IMR-90 (cell line): Measurements from ENCODE around the gene CTBP2. TPM values are rescaled to one million over a fixed set of nuclear protein-coding genes. Genes with fewer than 3 reads are reported as not detected.
A peak's percentile ranks its signal among the peaks of the same experiment; 100 is the strongest.

Experiments used
- ATAC-seq: fragments of 200-7000 bp; cut with Tn5 transposase; 2 replicates; pipeline ENCODE4 v1.9.1; 2020; ENCODE audit warnings: low read depth, mild to moderate bottlenecking, moderate library complexity
- BruUV-seq: library from RNA; stranded (reverse); fragments of 400-500 nt; replicated peaks from 2 replicates; lab custom pipeline; 2021; lab: Mats Ljungman, UMichigan
- CTCF ChIA-PET: fragments of 300-600 bp; formaldehyde crosslinking; extraction: SDS; loops from one replicate; lab custom pipeline; 2021; ENCODE audit warnings: antibody characterized with exemption; lab: Yijun Ruan, JAX
- POLR2A ChIA-PET: fragments of 300-600 bp; sonication (Branson Sonifier 250); formaldehyde crosslinking; loops from one replicate; lab custom pipeline; 2022; ENCODE audit warnings: antibody characterized with exemption; ENCODE audit not compliant: unreplicated experiment; lab: Charles Lee
- DNase-seq: peaks from one replicate; pipeline ENCODE4 v3.0.0; 2013
- H2AFZ ChIP-seq: replicated peaks from 2 replicates; pipeline ENCODE3; 2013; ENCODE audit warnings: low read length, mild to moderate bottlenecking; ENCODE audit not compliant: poor library complexity
- H2AK5ac ChIP-seq: 2 replicates; pipeline ENCODE4 v1.6.1; 2013; ENCODE audit warnings: low read depth, low read length, inconsistent platforms
- H2AK9ac ChIP-seq: replicated peaks from 2 replicates; pipeline ENCODE3; 2013; ENCODE audit warnings: mild to moderate bottlenecking, low read depth, low read length, moderate library complexity; ENCODE audit not compliant: poor library complexity
- H2BK120ac ChIP-seq: 2 replicates; pipeline ENCODE4 v1.6.1; 2013; ENCODE audit warnings: low read depth, low read length, inconsistent platforms
- H2BK15ac ChIP-seq: 3 replicates; pipeline ENCODE4 v1.6.1; 2013; ENCODE audit warnings: low read depth, low read length, inconsistent platforms
- H2BK20ac ChIP-seq: 2 replicates; pipeline ENCODE4 v1.6.1; 2013; ENCODE audit warnings: low read depth, mild to moderate bottlenecking, inconsistent platforms, low read length, moderate library complexity
- H2BK5ac ChIP-seq: 2 replicates; pipeline ENCODE4 v1.6.1; 2013; ENCODE audit warnings: mild to moderate bottlenecking, low read depth, low read length, inconsistent platforms; ENCODE audit not compliant: poor library complexity, severe bottlenecking
- H3K14ac ChIP-seq: replicated peaks from 2 replicates; pipeline ENCODE4 v1.6.1; 2013; ENCODE audit warnings: low read depth, low read length, inconsistent platforms
- H3K18ac ChIP-seq: 2 replicates; pipeline ENCODE4 v1.6.1; 2013; ENCODE audit warnings: low read depth, low read length, control low read depth
- H3K23ac ChIP-seq: 2 replicates; pipeline ENCODE4 v1.6.1; 2013; ENCODE audit warnings: low read depth, low read length, inconsistent platforms
- H3K27ac ChIP-seq: 2 replicates; pipeline ENCODE4 v1.5.1; 2013; ENCODE audit warnings: mild to moderate bottlenecking, control low read depth, low read length; ENCODE audit not compliant: insufficient read depth
- H3K27me3 ChIP-seq: 2 replicates; pipeline ENCODE4 v1.6.1; 2013; ENCODE audit warnings: low read length; ENCODE audit not compliant: control insufficient read depth, insufficient read depth
- H3K36me3 ChIP-seq: 2 replicates; pipeline ENCODE4 v1.6.1; 2013; ENCODE audit warnings: low read length, mixed read lengths; ENCODE audit not compliant: control insufficient read depth, insufficient read depth
- H3K4ac ChIP-seq: 2 replicates; pipeline ENCODE4 v1.6.1; 2013; ENCODE audit warnings: low read depth, low read length, inconsistent platforms
- H3K4me1 ChIP-seq: 2 replicates; pipeline ENCODE4 v1.6.1; 2013; ENCODE audit warnings: low read length, mixed read lengths; ENCODE audit not compliant: control insufficient read depth, insufficient read depth
- H3K4me2 ChIP-seq: 2 replicates; pipeline ENCODE4 v1.6.1; 2013; ENCODE audit warnings: low read depth, mild to moderate bottlenecking, control low read depth, low read length, moderate library complexity
- H3K4me3 ChIP-seq: 2 replicates; pipeline ENCODE4 v1.5.1; 2013; ENCODE audit warnings: low read depth, mild to moderate bottlenecking, control low read depth, low read length, moderate library complexity; ENCODE audit not compliant: insufficient read depth
- H3K56ac ChIP-seq: 2 replicates; pipeline ENCODE4 v1.6.1; 2013; ENCODE audit warnings: low read length, inconsistent platforms; ENCODE audit not compliant: insufficient read depth; ENCODE audit errors: extremely low read depth
- H3K79me1 ChIP-seq, 2 experiments: 2 replicates each; pipeline ENCODE4 v1.6.1; 2013; ENCODE audit warnings: low read length in 2 of 2, inconsistent platforms in 1 of 2, low read depth in 1 of 2
- H3K9ac ChIP-seq: 2 replicates; pipeline ENCODE4 v1.6.1; 2013; ENCODE audit warnings: low read depth, low read length, control low read depth
- H3K9me1 ChIP-seq: 2 replicates; pipeline ENCODE4 v1.6.1; 2013; ENCODE audit warnings: low read length, inconsistent platforms; ENCODE audit not compliant: insufficient read depth
- H3K9me3 ChIP-seq: 2 replicates; pipeline ENCODE4 v1.6.1; 2013; ENCODE audit warnings: low read length; ENCODE audit not compliant: control insufficient read depth, insufficient read depth
- H4K20me1 ChIP-seq: 2 replicates; pipeline ENCODE4 v1.6.1; 2013; ENCODE audit warnings: low read length, inconsistent platforms; ENCODE audit not compliant: insufficient read depth
- H4K5ac ChIP-seq: 2 replicates; pipeline ENCODE4 v1.6.1; 2013; ENCODE audit warnings: mild to moderate bottlenecking, low read depth, low read length, control low read depth
- H4K8ac ChIP-seq, 2 experiments: 2 replicates each; pipeline ENCODE4 v1.6.1; 2013; ENCODE audit warnings: low read depth in 2 of 2, low read length in 2 of 2, control low read depth in 1 of 2, inconsistent platforms in 1 of 2
- H4K91ac ChIP-seq: 2 replicates; pipeline ENCODE4 v1.6.1; 2013; ENCODE audit warnings: low read depth, low read length, inconsistent platforms; ENCODE audit not compliant: insufficient read depth
- BHLHE40 ChIP-seq: fragments of 150-350 bp; IDR thresholded peaks from 2 replicates; pipeline ENCODE4 v1.6.1; 2016; ENCODE audit warnings: mild to moderate bottlenecking, low read depth, low read length
- CEBPB ChIP-seq: IDR thresholded peaks from 2 replicates; pipeline ENCODE4 v1.6.1; 2012; ENCODE audit warnings: low read depth, low read length, improper control_type of control experiment
- CHD1 ChIP-seq: IDR thresholded peaks from 2 replicates; pipeline ENCODE4 v1.6.1; 2012; ENCODE audit warnings: low read depth, low read length, improper control_type of control experiment
- FOS ChIP-seq: fragments of 150-350 bp; IDR thresholded peaks from 2 replicates; pipeline ENCODE4 v1.6.1; 2016; ENCODE audit warnings: low read depth, low read length
- MAZ ChIP-seq: IDR thresholded peaks from 2 replicates; pipeline ENCODE4 v1.6.1; 2012; ENCODE audit warnings: low read depth, mild to moderate bottlenecking, low read length, improper control_type of control experiment, moderate library complexity, borderline replicate concordance
- RFX5 ChIP-seq: IDR thresholded peaks from 2 replicates; pipeline ENCODE4 v1.8.0; 2012; ENCODE audit warnings: low read depth, mild to moderate bottlenecking, low read length, moderate library complexity
- USF2 ChIP-seq: fragments of 150-350 bp; IDR thresholded peaks from 2 replicates; pipeline ENCODE4 v1.6.1; 2017; ENCODE audit warnings: mild to moderate bottlenecking, antibody characterized with exemption, low read length, low read depth
- WGBS, 2 experiments: methylation state at CpG; one replicate each; pipeline versions ENCODE4 v1.1.5 to v1.1.7; 2013; ENCODE audit warnings: missing lambda C conversion rate in 2 of 2; ENCODE audit not compliant: insufficient read length in 1 of 2; ENCODE audit errors: extremely low coverage in 2 of 2; 5-methylcytosine and 5-hydroxymethylcytosine counted together
- dilution Hi-C: fragments of 300-500 bp; cut with HindIII; formaldehyde crosslinking; loops from one replicate; pipeline ENCODE4 v1.14.3; 2018; ENCODE audit warnings: low sequenced_read_pairs; ENCODE audit not compliant: unreplicated experiment
- in situ Hi-C: fragments of 300-500 bp; cut with MboI; formaldehyde crosslinking; loops from 3 replicates; pipeline ENCODE4 v1.14.3; 2019; ENCODE audit warnings: low sequenced_read_pairs, inconsistent platforms, mixed read lengths
- intact Hi-C: fragments of 100-400 bp; cut with micrococcal nuclease; formaldehyde crosslinking; loops from 2 replicates; pipeline ENCODE4 v1.10.0; 2022
- polyA plus RNA-seq, 3 experiments: library from polyadenylated mRNA; depleted of rRNA; stranded (reverse); fragments of >200 nt; gene quantifications; 2 replicates each; pipeline ENCODE4 v1.2.3, GENCODE V29; 2012; ENCODE audit warnings: low replicate concordance in 1 of 3
- total RNA-seq: library from RNA; depleted of rRNA; stranded (reverse); fragments of >200 nt; gene quantifications from 2 replicates; pipeline ENCODE4 v1.2.3, GENCODE V29; 2012
- TF ChIP-seq, protein P1 (sequence below): conservative IDR thresholded peaks from 2 replicates; pipeline ENCODE4 v1.5.1; 2012; ENCODE audit warnings: mild to moderate bottlenecking, low read depth, low read length, improper control_type of control experiment

Gene CTBP2
- total and polyA plus RNA-seq, 2 of the 4 experiments (the other 2 are of a cell fraction): 81.0 to 86.6 TPM

DNA sequence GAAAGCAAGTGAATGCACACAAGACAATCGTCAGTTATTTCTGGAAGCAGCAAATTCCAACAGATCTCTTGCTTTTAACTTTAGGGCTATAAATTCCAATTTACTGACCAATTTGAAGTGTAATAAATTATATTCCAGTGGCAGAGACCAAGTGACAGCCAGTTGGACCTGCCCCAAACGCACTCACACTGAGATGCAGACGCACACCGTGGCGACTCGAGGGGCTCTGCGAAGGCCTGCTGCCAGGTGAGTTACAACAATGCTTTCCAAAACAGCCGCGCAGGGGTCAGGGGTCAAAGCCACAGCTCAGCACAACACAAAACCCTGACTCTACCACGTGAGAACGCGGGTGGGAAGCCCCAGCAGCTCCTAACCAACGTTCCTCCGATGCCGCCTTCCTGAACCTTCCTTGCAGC lies 121.0 kb downstream of the CTBP2 start:
- ChIA-PET CTCF (interaction anchor here (1.0 kb wide), 1 partner anchor 9 kb away, joined by 4 read pairs; no protein-coding TSS in a partner anchor), POLR2A (no interaction called here)
- Histone ChIP-seq H3K4ac (peak overlapping the region; percentile 34; the same call in 1 of the 2 replicates), H3K4me2 (no peak overlapping the region), H2BK120ac (no peak overlapping the region), H3K14ac (no peak overlapping the region), H3K27me3 (no peaks in the 10 kb centered on the region), H2AK5ac (no peak overlapping the region), H4K8ac (no peak overlapping the region), H2AFZ (no peak overlapping the region), H3K4me1 (peaks cover 37% of the 10 kb centered on the region), H3K9me1 (peaks cover 44% of the 10 kb centered on the region), H3K18ac (no peak overlapping the region), H4K91ac (no peak overlapping the region), H3K56ac (no peak overlapping the region), H3K9me3 (no peaks in the 10 kb centered on the region), H4K20me1 (peaks cover 54% of the 10 kb centered on the region), H3K79me1 (peaks cover 52 to 92% of the 10 kb centered on the region in 2 experiments), H4K5ac (no peak overlapping the region), H2BK20ac (no peak overlapping the region), H3K23ac (no peak overlapping the region), H3K36me3 (peaks cover 7% of the 10 kb centered on the region; the same call in 1 of the 2 replicates), H3K27ac (no peak overlapping the region), H2BK15ac (no peak overlapping the region), H3K4me3 (no peak overlapping the region), H2BK5ac (peak overlapping the region; percentile 23), H3K9ac (no peak overlapping the region), H2AK9ac (no peak overlapping the region)
- no TSS peak for BruUV-seq
- ATAC-seq (no peak), DNase-seq (no peak)
- dilution Hi-C loops: no loop called here
- in situ Hi-C loops: no loop called here
- TF ChIP-seq FOS (no peak), RFX5 (no peak), CEBPB (no peak), BHLHE40 (no peak), CHD1 (no peak), USF2 (no peak), MAZ (no peak)
- TF ChIP-seq, protein P1, sequence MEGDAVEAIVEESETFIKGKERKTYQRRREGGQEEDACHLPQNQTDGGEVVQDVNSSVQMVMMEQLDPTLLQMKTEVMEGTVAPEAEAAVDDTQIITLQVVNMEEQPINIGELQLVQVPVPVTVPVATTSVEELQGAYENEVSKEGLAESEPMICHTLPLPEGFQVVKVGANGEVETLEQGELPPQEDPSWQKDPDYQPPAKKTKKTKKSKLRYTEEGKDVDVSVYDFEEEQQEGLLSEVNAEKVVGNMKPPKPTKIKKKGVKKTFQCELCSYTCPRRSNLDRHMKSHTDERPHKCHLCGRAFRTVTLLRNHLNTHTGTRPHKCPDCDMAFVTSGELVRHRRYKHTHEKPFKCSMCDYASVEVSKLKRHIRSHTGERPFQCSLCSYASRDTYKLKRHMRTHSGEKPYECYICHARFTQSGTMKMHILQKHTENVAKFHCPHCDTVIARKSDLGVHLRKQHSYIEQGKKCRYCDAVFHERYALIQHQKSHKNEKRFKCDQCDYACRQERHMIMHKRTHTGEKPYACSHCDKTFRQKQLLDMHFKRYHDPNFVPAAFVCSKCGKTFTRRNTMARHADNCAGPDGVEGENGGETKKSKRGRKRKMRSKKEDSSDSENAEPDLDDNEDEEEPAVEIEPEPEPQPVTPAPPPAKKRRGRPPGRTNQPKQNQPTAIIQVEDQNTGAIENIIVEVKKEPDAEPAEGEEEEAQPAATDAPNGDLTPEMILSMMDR: no peak
- intact Hi-C loops: no loop called here
- 72% methylated on average over 4 of the region's 15 CpGs; no CpG with 5 or more reads in 1 of the 2 experiments for WGBS, 2 experiments
